Left kidney (tissue), 2 donors: ENCODE results near the gene BUB3. TPM values are rescaled to one million over a fixed set of nuclear protein-coding genes. Genes with fewer than 3 reads are reported as not detected.

Experiments
- DNase-seq: peaks from one replicate; pipeline ENCODE4 v3.0.0-alpha.2; 2013
- polyA plus RNA-seq: library from polyadenylated mRNA; unstranded; fragments of 120-200 nt; gene quantifications from one replicate; pipeline ENCODE4 v1.2.1, GENCODE V29; 2013; ENCODE audit not compliant: insufficient read length

BUB3 gene
- polyA plus RNA-seq, 1 donor, result 139 TPM

GRCh38 chr10:123140164-123140982 lies 13.8 kb upstream of the BUB3 start:
- DNase-seq, result no peak

GRCh38 chr10:123140983-123141390 lies 13.2 kb upstream of the BUB3 start:
- DNase-seq, result no peak

- DNase-seq, result no peak
These were observed 12.2 kb upstream of the BUB3 start for GRCh38 chr10:123141791-123142700.

GRCh38 chr10:123142701-123143161 lies 11.5 kb upstream of the BUB3 start:
- no peak for DNase-seq

GRCh38 chr10:123143162-123143824 lies 10.9 kb upstream of the BUB3 start:
- no peak for DNase-seq

- DNase-seq, result no peak
These were observed 10.4 kb upstream of the BUB3 start for GRCh38 chr10:123143825-123144168.

GRCh38 chr10:123144697-123145541 lies 9.3 kb upstream of the BUB3 start:
- DNase-seq, result no peak

GRCh38 chr10:123145542-123146012 lies 8.6 kb upstream of the BUB3 start:
- DNase-seq, result no peak

GRCh38 chr10:123146013-123146893 lies 7.9 kb upstream of the BUB3 start:
- no peak for DNase-seq

- no peak for DNase-seq
These were observed 7.1 kb upstream of the BUB3 start for GRCh38 chr10:123146894-123147634.

- no peak for DNase-seq
These were observed 6.4 kb upstream of the BUB3 start, which contains the start of gene HMX2 for GRCh38 chr10:123147635-123148413. HMX2 (plus strand) TSS chr10:123148136; CDS start chr10:123148379, 243 bp downstream.

- no peak for DNase-seq
These were observed 5.6 kb upstream of the BUB3 start for GRCh38 chr10:123148414-123149161.

GRCh38 chr10:123149162-123149567 lies 5.0 kb upstream of the BUB3 start:
- DNase-seq, result no peak

- DNase-seq, result no peak
These were observed 4.5 kb upstream of the BUB3 start for GRCh38 chr10:123149568-123150270.

- DNase-seq, result no peak
These were observed 3.8 kb upstream of the BUB3 start for GRCh38 chr10:123150271-123150985.

GRCh38 chr10:123150986-123151736 lies 3.0 kb upstream of the BUB3 start:
- DNase-seq, result no peak
